Stomach smooth muscle (tissue), 2 donors: ENCODE measurements around the gene NUP50.
"Not testable (repeated sequence)": the region's sequence is repeated elsewhere in the genome, so short reads cannot be mapped to it uniquely, and the experiment has no call there.

Source experiments
- H3K27ac ChIP-seq: one replicate; pipeline ENCODE4 v1.7.0; 2013; ENCODE audit warnings: mild to moderate bottlenecking, low read length, inconsistent platforms
- H3K27me3 ChIP-seq, 2 donors: one replicate each; pipeline ENCODE4 v1.7.0; 2013; ENCODE audit warnings: low read length in 2 of 2; ENCODE audit not compliant: insufficient read depth in 2 of 2, control insufficient read depth in 1 of 2
- H3K36me3 ChIP-seq, 2 donors: one replicate each; pipeline ENCODE4 v1.7.0; 2013; ENCODE audit warnings: low read length in 2 of 2; ENCODE audit not compliant: control insufficient read depth in 2 of 2, insufficient read depth in 2 of 2
- H3K4me1 ChIP-seq: one replicate; pipeline ENCODE4 v1.7.0; 2013; ENCODE audit warnings: low read length; ENCODE audit not compliant: control insufficient read depth, insufficient read depth
- H3K4me3 ChIP-seq, 2 donors: one replicate each; pipeline ENCODE4 v1.7.0; 2013; ENCODE audit warnings: low read length in 2 of 2
- H3K9ac ChIP-seq, 2 donors: one replicate each; pipeline ENCODE4 v1.7.0; 2013; ENCODE audit warnings: low read length in 2 of 2, mild to moderate bottlenecking in 1 of 2
- H3K9me3 ChIP-seq, 2 donors: one replicate each; pipeline ENCODE4 v1.7.0; 2013; ENCODE audit warnings: low read length in 2 of 2; ENCODE audit not compliant: control insufficient read depth in 2 of 2
- donor health status: healthy.
- donor health status: Pancreatic carcinoma.

NUP50 gene

GRCh38 chr22:45180146-45180679 is 16.5 kb downstream of the NUP50 start:
- Histone ChIP-seq H3K9ac (no peak overlapping the region), H3K27ac (no peak overlapping the region), H3K4me1 (no peaks in the 10 kb centered on the region), H3K36me3 (peaks cover 36 to 50% of the 10 kb centered on the region in 2 donors), H3K27me3 (no peaks in the 10 kb centered on the region), H3K9me3 (no peaks in the 10 kb centered on the region), H3K4me3 (no peak overlapping the region)

GRCh38 chr22:45181240-45181639 is 17.5 kb downstream of the NUP50 start:
- no peaks in the 10 kb centered on the region for H3K4me1 ChIP-seq
- H3K9ac ChIP-seq: no peak overlapping the region
- no peaks in the 10 kb centered on the region for H3K27me3 ChIP-seq
- H3K36me3 ChIP-seq: peaks cover 38 to 48% of the 10 kb centered on the region in 2 donors
- H3K9me3 ChIP-seq: no peaks in the 10 kb centered on the region
- H3K27ac ChIP-seq: no peak overlapping the region
- no peak overlapping the region for H3K4me3 ChIP-seq

- H3K27me3 ChIP-seq: no peaks in the 10 kb centered on the region
- H3K4me3 ChIP-seq: no peak overlapping the region
- H3K9me3 ChIP-seq: no peaks in the 10 kb centered on the region
- no peak overlapping the region for H3K27ac ChIP-seq
- no peaks in the 10 kb centered on the region for H3K4me1 ChIP-seq
- peaks cover 36 to 44% of the 10 kb centered on the region in 2 donors for H3K36me3 ChIP-seq
- H3K9ac ChIP-seq: no peak overlapping the region
Measured at GRCh38 chr22:45181766-45182165, 18.0 kb downstream of the NUP50 start.

GRCh38 chr22:45183974-45184373 is 20.2 kb downstream of the NUP50 start:
- Histone ChIP-seq H3K4me1 (no peaks in the 10 kb centered on the region), H3K27ac (no peak overlapping the region), H3K9ac (no peak overlapping the region), H3K27me3 (no peaks in the 10 kb centered on the region), H3K4me3 (no peak overlapping the region), H3K9me3 (no peaks in the 10 kb centered on the region), H3K36me3 (peaks cover 36 to 40% of the 10 kb centered on the region in 2 donors)

GRCh38 chr22:45185718-45186514 is 22.2 kb downstream of the NUP50 start:
- Histone ChIP-seq H3K9ac (no peak overlapping the region), H3K9me3 (no peaks in the 10 kb centered on the region), H3K4me3 (no peak overlapping the region), H3K36me3 (peaks cover 32 to 33% of the 10 kb centered on the region in 2 donors), H3K27ac (no peak overlapping the region), H3K4me1 (no peaks in the 10 kb centered on the region), H3K27me3 (no peaks in the 10 kb centered on the region)

GRCh38 chr22:45187891-45188290 is 24.2 kb downstream of the NUP50 start:
- Histone ChIP-seq H3K4me3 (no peak overlapping the region), H3K36me3 (peaks cover 23 to 27% of the 10 kb centered on the region in 2 donors), H3K9me3 (no peaks in the 10 kb centered on the region), H3K9ac (no peak overlapping the region), H3K27me3 (no peaks in the 10 kb centered on the region), H3K4me1 (no peaks in the 10 kb centered on the region), H3K27ac (no peak overlapping the region)

- Histone ChIP-seq H3K27me3 (no peaks in the 10 kb centered on the region), H3K4me3 (no peak overlapping the region), H3K9me3 (no peaks in the 10 kb centered on the region), H3K27ac (no peak overlapping the region), H3K4me1 (no peaks in the 10 kb centered on the region), H3K9ac (no peak overlapping the region), H3K36me3 (peaks cover 15 to 19% of the 10 kb centered on the region in 2 donors)
Measured at GRCh38 chr22:45188779-45189178, 25.1 kb downstream of the NUP50 start.

- Histone ChIP-seq H3K9ac (no peak overlapping the region), H3K27ac (no peak overlapping the region), H3K27me3 (no peaks in the 10 kb centered on the region), H3K4me1 (no peaks in the 10 kb centered on the region), H3K4me3 (no peak overlapping the region), H3K36me3 (peaks cover 7 to 9% of the 10 kb centered on the region in 2 donors), H3K9me3 (no peaks in the 10 kb centered on the region)
Measured at GRCh38 chr22:45190202-45190872, 26.6 kb downstream of the NUP50 start.

- not testable (repeated sequence) for H3K27ac ChIP-seq, H3K27me3 ChIP-seq, H3K4me3 ChIP-seq, H3K9me3 ChIP-seq, H3K9ac ChIP-seq, H3K4me1 ChIP-seq, H3K36me3 ChIP-seq
Measured at GRCh38 chr22:45191746-45192145, 28.0 kb downstream of the NUP50 start.

- H3K36me3 ChIP-seq: peaks cover 8 to 15% of the 10 kb centered on the region in 2 donors
- H3K9ac ChIP-seq: no peak overlapping the region
- H3K27ac ChIP-seq: no peak overlapping the region
- no peaks in the 10 kb centered on the region for H3K4me1 ChIP-seq
- no peak overlapping the region for H3K4me3 ChIP-seq
- H3K27me3 ChIP-seq: no peaks in the 10 kb centered on the region
- H3K9me3 ChIP-seq: no peaks in the 10 kb centered on the region
Measured at GRCh38 chr22:45192701-45193187, 29.0 kb downstream of the NUP50 start.
